OCI-LY1 (cell line): ENCODE data around the gene AHCYL1.

Source experiments
- H2AFZ ChIP-seq: fragments of 200-600 bp; sonication (generic), shearing (Covaris generic); 2 replicates; pipeline ENCODE4 v1.6.0; 2014; ENCODE audit warnings: antibody characterized with exemption, mild to moderate bottlenecking, low read length
- H3F3A ChIP-seq: fragments of 200-600 bp; sonication (generic), shearing (Covaris generic); 2 replicates; pipeline ENCODE4 v1.6.0; 2014; ENCODE audit warnings: mild to moderate bottlenecking, antibody characterized with exemption, low read length, moderate library complexity; ENCODE audit not compliant: insufficient read depth
- H3K27ac ChIP-seq: fragments of 200-600 bp; sonication (generic); 2 replicates; pipeline ENCODE4 v1.5.1; 2014; ENCODE audit warnings: low read length, mixed run types, mild to moderate bottlenecking, low read depth; ENCODE audit not compliant: poor library complexity, severe bottlenecking
- H3K27me3 ChIP-seq: fragments of 200-600 bp; sonication (generic); 2 replicates; pipeline ENCODE4 v1.6.0; 2014; ENCODE audit warnings: antibody characterized with exemption, mild to moderate bottlenecking, low read length, moderate library complexity; ENCODE audit not compliant: insufficient read depth
- H3K36me3 ChIP-seq: fragments of 200-600 bp; sonication (generic); 2 replicates; pipeline ENCODE4 v1.6.1; 2014; ENCODE audit warnings: mild to moderate bottlenecking, antibody characterized with exemption, low read length, moderate library complexity, mixed read lengths; ENCODE audit not compliant: insufficient read depth
- H3K4me1 ChIP-seq: fragments of 200-600 bp; sonication (generic); 2 replicates; pipeline ENCODE4 v1.5.1; 2014; ENCODE audit warnings: mild to moderate bottlenecking, low read length, moderate library complexity; ENCODE audit not compliant: insufficient read depth, severe bottlenecking
- H3K4me2 ChIP-seq: fragments of 200-600 bp; sonication (generic), shearing (Covaris generic); 2 replicates; pipeline ENCODE4 v1.6.1; 2014; ENCODE audit warnings: low read length
- H3K4me3 ChIP-seq: fragments of 200-600 bp; sonication (generic); 2 replicates; pipeline ENCODE4 v1.5.1; 2014; ENCODE audit warnings: low read length, low read depth, mild to moderate bottlenecking, mixed read lengths; ENCODE audit not compliant: poor library complexity, severe bottlenecking
- H3K79me2 ChIP-seq: fragments of 200-600 bp; shearing (Covaris generic); 2 replicates; pipeline ENCODE4 v1.6.1; 2016; ENCODE audit warnings: mixed run types, low read length, mixed read lengths; ENCODE audit not compliant: insufficient read depth
- H3K9ac ChIP-seq: fragments of 200-600 bp; sonication (generic), shearing (Covaris generic); 2 replicates; pipeline ENCODE4 v1.6.1; 2014; ENCODE audit warnings: mild to moderate bottlenecking, low read length, mixed read lengths
- H3K9me2 ChIP-seq: fragments of 200-600 bp; sonication (generic), shearing (Covaris generic); 2 replicates; pipeline ENCODE4 v1.6.1; 2014; ENCODE audit warnings: low read depth, mild to moderate bottlenecking, low read length, mixed read lengths
- H3K9me3 ChIP-seq: fragments of 200-600 bp; shearing (Covaris generic); 2 replicates; pipeline ENCODE4 v1.6.1; 2014; ENCODE audit warnings: low read length, mixed read lengths
- H4K20me1 ChIP-seq: fragments of 200-600 bp; sonication (generic), shearing (Covaris generic); 2 replicates; pipeline ENCODE4 v1.6.0; 2016; ENCODE audit warnings: mild to moderate bottlenecking, low read length; ENCODE audit not compliant: insufficient read depth
- CTCF ChIP-seq: fragments of 200-600 bp; sonication (generic), shearing (Covaris generic); IDR thresholded peaks from 2 replicates; pipeline ENCODE4 v1.5.1; 2017; ENCODE audit warnings: mild to moderate bottlenecking, antibody characterized with exemption, low read length, moderate library complexity, mixed read lengths
- EZH2 ChIP-seq: fragments of 200-600 bp; sonication (generic), shearing (Covaris generic); IDR thresholded peaks from 2 replicates; pipeline ENCODE4 v1.8.0; 2017; ENCODE audit warnings: borderline replicate concordance, mixed run types, mild to moderate bottlenecking, antibody characterized with exemption, low read length, moderate library complexity, mixed read lengths

AHCYL1 gene

GRCh38 chr1:109963864-109964263 lies 20.7 kb upstream of the AHCYL1 start:
- H3K9me3 ChIP-seq: no peaks in the 10 kb centered on the region

DNA sequence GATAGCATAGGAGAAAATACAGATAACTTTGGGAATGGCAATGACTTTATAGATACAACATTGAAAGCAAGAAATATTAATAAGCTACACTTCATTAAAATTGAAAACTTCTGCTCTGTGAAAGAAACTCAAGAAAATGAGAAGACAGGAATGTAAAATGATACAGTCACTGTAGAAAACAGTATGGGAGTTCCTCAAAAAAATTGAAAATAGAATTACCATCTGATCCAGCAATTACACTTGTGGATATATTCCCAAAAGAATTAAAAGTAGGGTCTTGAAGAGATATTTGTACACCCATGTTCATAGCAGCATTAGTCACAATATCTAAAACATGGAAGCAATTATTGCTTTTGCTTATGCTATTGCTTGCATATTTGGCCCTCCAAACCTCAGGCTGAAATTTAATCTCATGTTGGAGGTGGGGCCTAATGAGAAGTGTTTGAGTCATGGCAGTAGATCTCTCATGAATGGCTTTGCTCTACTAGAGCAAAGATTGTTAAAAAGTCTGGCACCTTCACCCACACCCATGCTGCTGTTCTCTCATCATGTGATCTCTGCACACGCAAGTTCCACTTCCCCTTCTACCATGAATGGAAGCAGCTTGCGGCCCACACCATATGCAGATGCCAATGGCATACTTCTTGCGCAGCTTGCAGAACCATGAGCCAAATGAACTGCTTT lies 15.3 kb upstream of the AHCYL1 start:
- Histone ChIP-seq H2AFZ (no peak overlapping the region), H3K4me2 (no peak overlapping the region)

More at GRCh38 chr1:109963864-109964263, 20.7 kb upstream of the AHCYL1 start:
- H3K4me1 ChIP-seq: no peaks in the 10 kb centered on the region
- no peak overlapping the region for H3K27ac ChIP-seq
- H3F3A ChIP-seq: no peaks in the 10 kb centered on the region
- H3K9me2 ChIP-seq: no peaks in the 10 kb centered on the region
- H3K79me2 ChIP-seq: no peaks in the 10 kb centered on the region
- no peaks in the 10 kb centered on the region for H3K36me3 ChIP-seq
- no peaks in the 10 kb centered on the region for H4K20me1 ChIP-seq
- no peak overlapping the region for H3K4me2 ChIP-seq
- no peak overlapping the region for H2AFZ ChIP-seq
- no peaks in the 10 kb centered on the region for H3K27me3 ChIP-seq
- TF ChIP-seq CTCF: no peak
- no peak for TF ChIP-seq EZH2
- no peak overlapping the region for H3K4me3 ChIP-seq
- no peak overlapping the region for H3K9ac ChIP-seq

DNA sequence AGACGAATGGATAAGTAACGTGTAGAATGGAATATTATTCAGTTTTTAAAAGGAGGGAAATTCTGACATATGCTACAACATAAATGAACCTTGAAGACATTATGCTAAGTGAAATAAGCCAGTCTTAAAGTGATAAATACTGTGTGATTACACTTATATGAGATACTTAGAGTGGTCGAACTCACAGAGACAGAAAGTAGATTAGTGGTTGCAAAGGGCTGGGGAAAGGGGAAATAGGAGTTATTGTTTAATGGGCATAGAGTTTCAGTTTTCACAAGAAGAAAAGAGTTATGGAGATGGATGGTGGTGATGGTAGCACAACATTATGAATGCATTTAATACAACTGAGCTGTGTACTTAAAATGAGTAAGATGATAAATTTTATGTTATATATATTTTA lies 14.7 kb upstream of the AHCYL1 start:
- H2AFZ ChIP-seq: no peak overlapping the region
- TF ChIP-seq EZH2 (no peak), CTCF (no peak)
- H3K9ac ChIP-seq: no peak overlapping the region
- no peak overlapping the region for H3K4me2 ChIP-seq
- H3K9me2 ChIP-seq: no peaks in the 10 kb centered on the region
- H3K9me3 ChIP-seq: no peaks in the 10 kb centered on the region
- no peak overlapping the region for H3K27ac ChIP-seq
- H3K79me2 ChIP-seq: no peaks in the 10 kb centered on the region
- no peaks in the 10 kb centered on the region for H4K20me1 ChIP-seq
- H3K4me3 ChIP-seq: no peak overlapping the region
- no peaks in the 10 kb centered on the region for H3K4me1 ChIP-seq
- 0 out of 2 replicates have a peak, but pooled peaks cover 4% of the 10 kb centered on the region for H3K27me3 ChIP-seq
- H3K36me3 ChIP-seq: no peaks in the 10 kb centered on the region
- no peaks in the 10 kb centered on the region for H3F3A ChIP-seq

More for the DNA sequence above, 15.3 kb upstream of the AHCYL1 start:
- Histone ChIP-seq H3K9me3 (no peaks in the 10 kb centered on the region), H3K9me2 (no peaks in the 10 kb centered on the region), H3K27me3 (0 out of 2 replicates have a peak, but pooled peaks cover 4% of the 10 kb centered on the region), H3F3A (no peaks in the 10 kb centered on the region), H3K27ac (no peak overlapping the region), H3K36me3 (no peaks in the 10 kb centered on the region), H4K20me1 (no peaks in the 10 kb centered on the region), H3K9ac (no peak overlapping the region), H3K4me1 (no peaks in the 10 kb centered on the region), H3K4me3 (no peak overlapping the region), H3K79me2 (no peaks in the 10 kb centered on the region)
- TF ChIP-seq EZH2 (no peak), CTCF (no peak)
